Activated CD4-positive, alpha-beta T cell treated with anti-CD3 and anti-CD28 coated beads, Interleukin-2, amount 10 ng/mL, durations not matched to agents 7 days and 5 days (primary cell): Measurements from ENCODE around the gene DNAI7. TPM values are rescaled to one million over a fixed set of nuclear protein-coding genes. Genes with fewer than 3 reads are reported as not detected.

Source experiments
- CTCF ChIA-PET: fragments of 350-600 bp; sonication (Branson Sonifier 250); formaldehyde crosslinking; loops from one replicate; lab custom pipeline; 2021; ENCODE audit warnings: antibody characterized with exemption; lab: Charles Lee
- POLR2A ChIA-PET: fragments of 350-600 bp; sonication (Branson Sonifier 250); formaldehyde crosslinking; loops from one replicate; lab custom pipeline; 2021; ENCODE audit warnings: antibody characterized with exemption; lab: Charles Lee
- DNase-seq: peaks from one replicate; pipeline ENCODE4 v3.0.0-alpha.2; 2020
- H3K27ac Mint-ChIP-seq: one replicate; pipeline ENCODE4 v1.8.0; 2021; ENCODE audit warnings: mild to moderate bottlenecking, moderate library complexity, mixed read lengths
- H3K27me3 Mint-ChIP-seq: one replicate; pipeline ENCODE4 v1.8.0; 2021; ENCODE audit warnings: mixed read lengths
- H3K36me3 Mint-ChIP-seq: one replicate; pipeline ENCODE4 v1.8.0; 2021; ENCODE audit warnings: low read depth, mixed read lengths
- H3K4me1 Mint-ChIP-seq: one replicate; pipeline ENCODE4 v1.8.0; 2021; ENCODE audit warnings: mixed read lengths
- H3K4me3 Mint-ChIP-seq: one replicate; pipeline ENCODE4 v1.8.0; 2021; ENCODE audit warnings: mild to moderate bottlenecking, moderate library complexity, mixed read lengths
- H3K9me3 Mint-ChIP-seq: one replicate; pipeline ENCODE4 v1.8.0; 2021; ENCODE audit warnings: mixed read lengths
- total RNA-seq, 2 experiments: library from RNA; stranded (reverse); gene quantifications; one replicate each; pipeline ENCODE4 v1.2.3, GENCODE V29; 2021

DNAI7 gene
- total RNA-seq, 2 experiments from 2014 or later: not detected

GRCh38 chr12:25083211-25083610 is 111.7 kb downstream of the DNAI7 start:
- peaks cover 3% of the 10 kb centered on the region for H3K4me1 Mint-ChIP-seq
- no peaks in the 10 kb centered on the region for H3K27me3 Mint-ChIP-seq
- H3K9me3 Mint-ChIP-seq: no peaks in the 10 kb centered on the region
- DNase-seq: no peak
- peaks cover 61% of the 10 kb centered on the region for H3K36me3 Mint-ChIP-seq
- CTCF ChIA-PET: no interaction called here
- POLR2A ChIA-PET: no interaction called here
- H3K27ac Mint-ChIP-seq: no peak overlapping the region
- no peak overlapping the region for H3K4me3 Mint-ChIP-seq

DNA sequence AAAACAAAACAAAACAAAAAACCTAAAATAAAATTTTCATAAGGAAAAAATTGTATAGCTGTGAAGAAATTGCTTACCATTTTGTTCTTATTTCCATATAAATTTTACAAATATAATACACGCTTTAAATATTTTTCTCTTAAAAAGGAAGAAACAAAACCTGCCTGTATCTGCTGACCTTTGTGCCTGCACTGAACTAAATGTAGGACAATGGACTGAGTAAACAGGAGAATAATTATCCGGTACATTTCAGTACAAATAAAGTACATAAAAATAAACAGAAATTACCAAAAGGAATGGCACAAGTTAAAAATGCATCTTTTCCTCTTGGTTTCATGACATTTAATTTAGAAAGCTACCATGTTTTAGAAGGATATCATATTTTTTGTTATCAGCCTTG is 112.3 kb downstream of the DNAI7 start:
- Mint-ChIP-seq H3K9me3 (no peaks in the 10 kb centered on the region), H3K27ac (no peak overlapping the region), H3K4me3 (no peak overlapping the region), H3K36me3 (peaks cover 55% of the 10 kb centered on the region), H3K4me1 (no peaks in the 10 kb centered on the region), H3K27me3 (no peaks in the 10 kb centered on the region)
- no peak for DNase-seq
- CTCF ChIA-PET: interaction anchor here (0.6 kb wide), 1 partner anchor 23 kb away, joined by 4 read pairs; no protein-coding TSS in a partner anchor
- POLR2A ChIA-PET: no interaction called here

DNA sequence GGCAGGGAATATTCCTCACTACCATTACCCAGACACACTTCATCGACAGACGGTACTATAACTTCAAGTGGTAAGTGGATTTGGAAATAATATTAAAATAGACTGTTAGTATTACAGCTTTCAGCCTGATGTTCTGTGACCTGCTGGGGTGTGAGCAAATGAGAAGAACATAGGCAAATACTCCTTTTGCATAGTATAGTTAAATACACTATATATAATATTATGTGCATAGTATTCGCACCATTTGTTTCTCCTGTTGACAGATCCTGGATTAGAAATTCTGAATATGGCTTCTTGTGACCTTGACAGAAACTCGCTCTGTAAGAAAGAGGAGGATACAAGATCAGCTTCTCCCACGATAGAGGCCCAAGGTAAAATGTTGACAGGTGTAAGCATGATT is 115.6 kb downstream of the DNAI7 start:
- POLR2A ChIA-PET: no interaction called here
- H3K27ac Mint-ChIP-seq: no peak overlapping the region
- CTCF ChIA-PET: interaction anchor here (0.6 kb wide), 1 partner anchor 8 kb away, joined by 3 read pairs; no protein-coding TSS in a partner anchor
- H3K36me3 Mint-ChIP-seq: peaks cover 36% of the 10 kb centered on the region
- H3K27me3 Mint-ChIP-seq: no peaks in the 10 kb centered on the region
- H3K4me3 Mint-ChIP-seq: no peak overlapping the region
- DNase-seq: no peak
- no peaks in the 10 kb centered on the region for H3K4me1 Mint-ChIP-seq
- no peaks in the 10 kb centered on the region for H3K9me3 Mint-ChIP-seq

GRCh38 chr12:25074954-25075353 is 120.0 kb downstream of the DNAI7 start:
- no peaks in the 10 kb centered on the region for H3K9me3 Mint-ChIP-seq
- POLR2A ChIA-PET: no interaction called here
- H3K36me3 Mint-ChIP-seq: peaks cover 52% of the 10 kb centered on the region
- no peak overlapping the region for H3K4me3 Mint-ChIP-seq
- CTCF ChIA-PET: no interaction called here
- DNase-seq: no peak
- no peaks in the 10 kb centered on the region for H3K27me3 Mint-ChIP-seq
- peaks cover 6% of the 10 kb centered on the region for H3K4me1 Mint-ChIP-seq
- no peak overlapping the region for H3K27ac Mint-ChIP-seq

- no peak overlapping the region for H3K27ac Mint-ChIP-seq
- no peak for DNase-seq
- POLR2A ChIA-PET: no interaction called here
- H3K36me3 Mint-ChIP-seq: peaks cover 56% of the 10 kb centered on the region
- no peaks in the 10 kb centered on the region for H3K9me3 Mint-ChIP-seq
- CTCF ChIA-PET: no interaction called here
- peaks cover 11% of the 10 kb centered on the region for H3K4me1 Mint-ChIP-seq
- no peaks in the 10 kb centered on the region for H3K27me3 Mint-ChIP-seq
- no peak overlapping the region for H3K4me3 Mint-ChIP-seq
Observed at GRCh38 chr12:25074113-25074512, 120.8 kb downstream of the DNAI7 start.

DNA sequence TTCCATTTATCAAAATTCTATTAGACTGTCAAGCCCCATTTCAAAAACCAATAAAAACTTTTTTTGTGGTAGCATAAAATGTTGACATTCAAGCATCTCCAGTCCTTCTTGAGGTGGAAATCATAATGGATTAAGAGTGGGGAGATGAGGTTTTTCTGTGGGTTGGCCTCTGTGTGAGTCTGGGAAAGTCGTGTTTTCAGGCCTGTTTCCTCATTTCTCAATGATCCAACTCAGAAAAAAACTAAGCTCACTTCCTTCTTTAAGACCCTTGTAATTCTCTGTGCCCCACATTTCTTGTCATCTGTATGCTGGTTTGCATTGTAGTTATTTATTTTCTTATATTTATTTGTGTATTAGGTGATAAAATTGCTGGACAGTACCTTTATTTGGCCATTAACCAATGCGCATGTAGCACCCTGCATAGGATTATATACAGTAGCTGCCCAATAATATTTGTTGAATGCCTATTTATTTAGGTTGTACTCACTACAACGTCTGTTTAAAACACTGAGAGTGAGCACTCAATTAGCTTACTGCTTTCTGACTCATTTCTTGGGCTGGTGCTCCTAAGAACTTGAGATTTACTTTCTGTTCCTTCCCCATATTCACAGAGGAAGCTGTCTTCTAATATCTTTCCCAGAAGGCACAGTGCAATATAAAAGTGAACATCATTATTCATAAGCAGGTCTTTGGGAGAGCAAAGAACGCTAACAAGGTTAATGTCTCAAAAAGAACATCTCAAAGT is 121.9 kb downstream of the DNAI7 start:
- Mint-ChIP-seq H3K27me3 (no peaks in the 10 kb centered on the region), H3K9me3 (no peaks in the 10 kb centered on the region), H3K36me3 (peaks cover 62% of the 10 kb centered on the region), H3K4me3 (no peak overlapping the region), H3K4me1 (peaks cover 17% of the 10 kb centered on the region), H3K27ac (no peak overlapping the region)
- ChIA-PET POLR2A (no interaction called here), CTCF (no interaction called here)
- DNase-seq: no peak

DNA sequence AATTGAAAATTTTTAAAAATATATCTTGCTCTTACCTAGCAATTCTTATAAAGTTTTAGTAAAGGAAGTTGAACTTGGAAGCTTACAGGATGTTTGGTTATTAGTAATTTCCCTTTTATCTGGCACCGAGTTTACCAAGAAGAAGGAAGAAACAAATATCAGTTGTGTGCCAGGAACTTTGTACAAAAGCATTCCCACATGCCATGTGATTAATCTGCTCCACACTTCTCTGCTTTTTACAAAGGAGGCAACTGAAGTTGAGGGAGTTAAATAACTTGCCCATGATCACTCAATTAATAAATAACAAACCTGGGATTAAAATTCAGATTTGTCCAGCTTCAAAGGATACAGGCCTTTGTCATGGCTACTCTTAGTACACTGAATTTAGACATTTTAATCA is 123.6 kb downstream of the DNAI7 start:
- H3K27me3 Mint-ChIP-seq: no peaks in the 10 kb centered on the region
- CTCF ChIA-PET: interaction anchor here (0.6 to 1.3 kb wide), 3 partner anchors 8 to 223 kb away, joined by 3 to 5 read pairs (median 3); no protein-coding TSS in a partner anchor
- no peaks in the 10 kb centered on the region for H3K9me3 Mint-ChIP-seq
- no peak overlapping the region for H3K27ac Mint-ChIP-seq
- no peak for DNase-seq
- H3K36me3 Mint-ChIP-seq: peaks cover 77% of the 10 kb centered on the region
- H3K4me3 Mint-ChIP-seq: no peak overlapping the region
- peaks cover 21% of the 10 kb centered on the region for H3K4me1 Mint-ChIP-seq
- POLR2A ChIA-PET: interaction anchor here (0.7 kb wide), 1 partner anchor 56 kb away, joined by 3 read pairs; no protein-coding TSS in a partner anchor

GRCh38 chr12:25069224-25069623 is 125.7 kb downstream of the DNAI7 start:
- CTCF ChIA-PET: no interaction called here

GRCh38 chr12:25065035-25065434 is 129.9 kb downstream of the DNAI7 start:
- Mint-ChIP-seq H3K9me3 (no peaks in the 10 kb centered on the region), H3K4me3 (no peak overlapping the region), H3K36me3 (peaks cover 75% of the 10 kb centered on the region), H3K27ac (no peak overlapping the region), H3K27me3 (no peaks in the 10 kb centered on the region), H3K4me1 (peaks cover 39% of the 10 kb centered on the region)
- ChIA-PET CTCF (no interaction called here), POLR2A (no interaction called here)
- DNase-seq: no peak

More at GRCh38 chr12:25069224-25069623, 125.7 kb downstream of the DNAI7 start:
- POLR2A ChIA-PET: no interaction called here
- H3K4me1 Mint-ChIP-seq: peaks cover 27% of the 10 kb centered on the region
- H3K27me3 Mint-ChIP-seq: no peaks in the 10 kb centered on the region
- no peak overlapping the region for H3K4me3 Mint-ChIP-seq
- H3K36me3 Mint-ChIP-seq: peaks cover 84% of the 10 kb centered on the region
- no peak overlapping the region for H3K27ac Mint-ChIP-seq
- no peak for DNase-seq
- H3K9me3 Mint-ChIP-seq: no peaks in the 10 kb centered on the region

- no peak overlapping the region for H3K27ac Mint-ChIP-seq
- CTCF ChIA-PET: no interaction called here
Observed at GRCh38 chr12:25063873-25064628, 130.9 kb downstream of the DNAI7 start.

DNA sequence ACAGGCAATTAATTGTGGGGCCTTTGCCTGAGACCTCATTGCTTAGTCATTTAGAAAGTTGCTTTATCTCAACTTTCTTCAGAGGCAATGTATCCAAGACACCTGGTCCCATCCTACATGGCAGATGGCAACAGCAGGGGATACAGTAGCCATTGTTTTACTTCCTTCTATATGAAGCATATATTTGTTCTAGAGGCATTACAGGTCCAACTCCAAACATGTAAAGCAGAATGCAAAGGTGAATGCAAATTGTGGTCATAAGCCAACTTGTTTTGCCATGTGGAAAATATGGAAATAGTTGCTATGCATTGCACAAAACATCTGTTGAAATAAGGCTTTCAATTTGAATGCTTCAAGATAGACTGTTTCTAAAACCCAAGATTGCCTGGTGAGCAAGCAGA is 136.3 kb downstream of the DNAI7 start:
- Mint-ChIP-seq H3K27ac (no peak overlapping the region), H3K36me3 (peaks cover 32% of the 10 kb centered on the region), H3K9me3 (no peaks in the 10 kb centered on the region), H3K27me3 (no peaks in the 10 kb centered on the region), H3K4me3 (no peak overlapping the region), H3K4me1 (peaks cover 45% of the 10 kb centered on the region)
- no peak for DNase-seq
- POLR2A ChIA-PET: no interaction called here
- CTCF ChIA-PET: no interaction called here

More at GRCh38 chr12:25063873-25064628, 130.9 kb downstream of the DNAI7 start:
- H3K27me3 Mint-ChIP-seq: no peaks in the 10 kb centered on the region
- no peak overlapping the region for H3K4me3 Mint-ChIP-seq
- H3K36me3 Mint-ChIP-seq: peaks cover 69% of the 10 kb centered on the region
- no peaks in the 10 kb centered on the region for H3K9me3 Mint-ChIP-seq
- H3K4me1 Mint-ChIP-seq: peaks cover 36% of the 10 kb centered on the region
- POLR2A ChIA-PET: no interaction called here
- no peak for DNase-seq
